SH-SY5Y (cell line): Measurements from ENCODE around the gene RGS8.

Experiments used
- GATA2 ChIP-seq: IDR thresholded peaks from 2 replicates; pipeline ENCODE4 v1.6.1; 2011; ENCODE audit warnings: mild to moderate bottlenecking, low read depth, low read length
- GATA3 ChIP-seq: IDR thresholded peaks from 2 replicates; pipeline ENCODE4 v1.6.1; 2011; ENCODE audit warnings: low read depth, mild to moderate bottlenecking, low read length, moderate library complexity

DNA sequence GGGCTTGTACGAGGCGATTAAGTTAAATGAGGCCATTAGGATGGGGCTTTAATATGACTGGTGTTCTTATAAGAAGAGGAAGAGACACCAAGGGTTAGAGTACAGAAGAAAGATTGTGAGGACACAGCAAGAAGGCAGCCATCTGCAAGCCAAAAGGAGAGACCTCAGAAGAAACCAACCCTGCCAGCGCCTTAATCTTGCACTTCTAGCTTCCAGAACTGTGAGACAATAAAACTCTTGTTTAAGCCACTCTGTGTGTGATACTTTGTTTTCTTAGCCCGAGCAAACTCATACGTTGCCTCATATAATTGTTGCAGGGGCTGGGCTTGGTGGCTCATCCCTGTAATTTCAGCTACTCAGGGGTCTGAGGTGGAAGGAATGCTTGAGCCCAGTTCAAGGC lies 46.6 kb downstream of the RGS8 start:
- no peak for TF ChIP-seq GATA2
- TF ChIP-seq GATA3: no peak
